ENCODE measurements around the gene MINK1.
"Not testable (repeated sequence)": the region's sequence is repeated elsewhere in the genome, so short reads cannot be mapped to it uniquely, and the experiment has no call there.

The MINK1 gene

GRCh38 chr17:4849011-4849536 is 15.9 kb downstream of the MINK1 start:
- no peak for DNase-seq

DNA sequence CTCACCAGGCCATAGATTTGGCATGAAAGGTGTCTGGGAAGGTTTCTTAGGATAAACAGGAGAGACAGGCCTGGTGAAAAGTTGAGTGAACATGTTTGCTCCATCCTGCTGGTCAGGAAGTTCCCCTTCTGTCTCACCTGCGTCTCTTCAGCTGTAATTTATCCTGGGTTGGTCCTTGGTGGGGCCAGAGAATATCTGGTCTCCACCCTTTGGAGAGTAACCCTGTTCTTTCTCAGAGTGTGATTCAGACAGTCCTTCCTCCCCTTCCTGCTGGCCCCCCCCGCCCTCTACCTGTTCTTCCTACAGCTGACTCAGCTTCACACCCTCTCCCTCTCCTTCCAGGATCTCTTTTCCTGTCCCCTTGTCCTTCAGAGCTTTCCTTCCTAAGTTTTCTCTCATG is 17.1 kb downstream of the MINK1 start:
- DNase-seq: no peak

GRCh38 chr17:4851084-4851483 is 17.9 kb downstream of the MINK1 start:
- no peak for DNase-seq

DNA sequence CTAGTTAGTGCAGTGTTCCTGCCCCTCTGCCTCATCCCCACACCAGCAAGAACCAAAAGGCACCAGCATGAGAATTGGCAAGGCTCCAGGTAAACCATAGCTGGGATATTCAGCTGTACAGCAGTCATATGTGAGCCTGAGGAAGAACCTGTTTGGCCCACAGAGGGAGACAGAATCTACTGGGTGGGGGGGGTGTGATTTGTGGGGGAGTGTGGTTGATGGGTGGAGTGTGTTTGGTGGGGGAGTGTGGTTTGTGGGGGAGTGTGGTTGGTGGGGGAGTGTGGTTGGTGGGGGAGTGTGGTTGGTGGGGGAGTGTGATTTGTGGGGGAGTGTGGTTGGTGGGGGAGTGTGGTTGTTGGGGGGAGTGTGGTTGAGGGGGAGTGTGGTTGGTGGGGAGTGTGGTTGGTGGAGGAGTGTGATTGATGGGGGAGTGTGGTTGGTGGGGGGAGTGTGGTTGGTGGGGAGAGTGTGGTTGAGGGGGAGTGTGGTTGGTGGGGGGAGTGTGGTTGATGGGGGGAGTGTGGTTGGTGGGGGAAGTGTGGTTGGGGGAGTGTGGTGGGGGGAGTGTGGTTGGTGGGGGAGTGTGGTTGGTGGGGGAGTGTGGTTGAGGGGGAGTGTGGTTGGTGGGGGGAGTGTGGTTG is 19.5 kb downstream of the MINK1 start:
- DNase-seq: peak in 3 of 5 experiments; percentile 16 to 46 (median 42)

- DNase-seq: peak in 1 of 5 experiments; percentile 35
These were observed 20.1 kb downstream of the MINK1 start for GRCh38 chr17:4853208-4853671.

GRCh38 chr17:4854111-4854681 is 21.1 kb downstream of the MINK1 start:
- DNase-seq: no peak

DNA sequence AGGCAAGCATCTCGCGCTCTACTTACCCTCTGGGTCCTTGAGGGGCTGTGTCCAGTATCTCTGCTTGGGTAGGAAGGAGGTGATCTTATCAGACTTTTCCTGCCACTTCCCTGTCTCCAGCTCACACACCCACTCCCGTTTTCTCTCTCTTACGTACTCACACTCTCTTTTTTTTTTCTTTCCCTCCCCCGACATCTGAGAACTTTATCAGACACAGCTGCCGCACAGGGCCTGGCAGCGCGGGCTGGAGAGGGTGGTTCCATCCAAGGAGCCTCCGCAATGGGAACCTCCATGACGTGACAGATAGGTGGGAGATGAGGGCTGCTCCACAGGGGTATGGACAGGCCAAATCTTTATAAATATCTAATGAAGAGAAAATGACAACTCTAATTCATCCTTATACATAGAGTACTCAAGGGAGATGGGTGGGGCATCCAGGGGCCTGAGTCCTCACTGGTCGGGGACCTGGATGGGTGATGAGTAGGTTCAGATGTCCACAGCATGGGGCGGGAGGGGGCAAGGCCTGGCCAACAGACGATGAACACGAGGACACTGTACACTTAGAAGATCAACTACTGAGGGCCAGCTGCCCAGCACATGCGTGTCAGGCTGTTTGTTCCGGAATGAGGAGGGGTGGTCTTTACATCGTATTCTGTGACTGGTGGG is 23.3 kb downstream of the MINK1 start:
- no peak for DNase-seq

DNA sequence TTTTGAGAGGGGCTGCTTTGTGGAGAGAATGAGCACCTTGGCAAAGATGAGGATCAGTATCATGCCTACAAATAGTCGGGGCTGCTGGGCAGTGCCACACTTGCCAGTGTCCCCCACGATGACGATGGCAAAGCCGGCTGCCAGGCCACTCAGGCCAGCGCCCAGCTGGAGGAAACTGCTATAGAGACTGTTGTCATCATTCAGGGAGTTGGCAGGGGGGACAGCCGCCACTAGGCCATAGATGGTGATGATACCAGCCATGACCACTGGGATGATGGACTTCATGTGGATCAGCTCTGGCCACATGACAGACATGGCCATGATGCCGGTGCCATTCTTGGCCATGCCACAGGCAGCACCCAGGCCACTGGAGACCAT is 23.8 kb downstream of the MINK1 start:
- no peak for DNase-seq

GRCh38 chr17:4857347-4857746 is 24.2 kb downstream of the MINK1 start:
- not testable (repeated sequence) for DNase-seq

DNA sequence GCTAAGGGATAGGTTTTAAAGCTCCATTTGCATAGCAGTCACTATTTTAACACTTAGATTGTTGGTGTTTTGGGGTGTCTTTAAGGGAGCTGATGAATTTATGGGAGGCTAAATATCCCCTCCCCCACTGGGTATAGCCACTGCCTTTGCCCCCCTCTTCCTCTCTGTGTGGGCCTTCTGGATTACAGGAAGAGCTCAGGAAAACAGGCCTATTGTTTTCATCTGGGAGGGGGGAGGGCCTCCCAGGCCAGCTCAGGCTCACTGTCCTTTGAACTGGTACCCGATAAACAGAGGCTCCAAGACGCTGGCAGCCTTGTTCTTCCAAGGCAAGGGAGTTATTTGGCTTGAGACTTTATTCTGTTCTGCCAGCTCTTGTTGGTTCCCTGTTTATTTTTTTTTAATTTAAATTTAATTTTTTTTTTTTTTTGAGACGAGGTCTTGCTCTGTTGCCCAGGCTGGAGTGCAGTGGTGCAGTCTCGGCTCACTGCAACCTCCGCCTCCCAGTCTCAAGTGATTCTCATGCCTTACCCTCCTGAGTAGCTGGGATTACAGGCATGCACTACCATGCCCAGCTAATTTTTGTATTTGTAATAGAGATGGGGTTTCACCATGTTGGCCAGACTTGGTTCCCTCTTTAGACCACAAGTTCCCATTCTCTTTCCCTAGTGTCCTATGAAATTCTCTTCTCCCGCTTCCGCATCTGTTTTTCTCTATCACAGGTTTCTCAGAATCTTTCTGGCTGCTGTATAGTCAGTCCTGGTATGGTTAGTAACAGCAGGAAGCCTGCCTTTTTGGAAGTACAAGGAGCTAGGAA is 25.1 kb downstream of the MINK1 start:
- DNase-seq: no peak

GRCh38 chr17:4858882-4859260 is 25.7 kb downstream of the MINK1 start:
- no peak for DNase-seq

- DNase-seq: no peak
These were observed 26.9 kb downstream of the MINK1 start for GRCh38 chr17:4859816-4860625.

GRCh38 chr17:4860651-4861050 is 27.5 kb downstream of the MINK1 start:
- no peak for DNase-seq

GRCh38 chr17:4861052-4861451 is 27.9 kb downstream of the MINK1 start:
- no peak for DNase-seq

GRCh38 chr17:4862720-4863119 is 29.6 kb downstream of the MINK1 start:
- DNase-seq: no peak

GRCh38 chr17:4863321-4863720 is 30.2 kb downstream of the MINK1 start:
- DNase-seq: no peak

DNA sequence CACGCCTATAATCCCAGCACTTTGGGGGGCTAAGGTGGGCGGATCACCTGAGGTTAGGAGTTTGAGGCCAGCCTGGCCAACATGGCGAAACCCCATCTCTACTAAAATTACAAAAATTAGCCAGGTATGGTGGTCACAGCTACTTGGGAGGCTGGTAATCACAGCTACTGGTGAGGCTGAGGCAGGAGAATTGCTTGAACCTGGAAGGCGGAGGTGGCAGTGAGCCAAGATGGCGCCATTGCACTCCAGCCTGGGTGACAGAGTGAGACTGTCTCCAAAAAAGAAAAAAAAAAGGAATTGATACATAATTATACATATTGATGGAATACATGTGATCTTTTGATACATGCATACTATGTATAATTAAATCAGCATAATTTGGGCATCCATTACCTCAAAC is 34.4 kb downstream of the MINK1 start:
- DNase-seq: not testable (repeated sequence)

DNA sequence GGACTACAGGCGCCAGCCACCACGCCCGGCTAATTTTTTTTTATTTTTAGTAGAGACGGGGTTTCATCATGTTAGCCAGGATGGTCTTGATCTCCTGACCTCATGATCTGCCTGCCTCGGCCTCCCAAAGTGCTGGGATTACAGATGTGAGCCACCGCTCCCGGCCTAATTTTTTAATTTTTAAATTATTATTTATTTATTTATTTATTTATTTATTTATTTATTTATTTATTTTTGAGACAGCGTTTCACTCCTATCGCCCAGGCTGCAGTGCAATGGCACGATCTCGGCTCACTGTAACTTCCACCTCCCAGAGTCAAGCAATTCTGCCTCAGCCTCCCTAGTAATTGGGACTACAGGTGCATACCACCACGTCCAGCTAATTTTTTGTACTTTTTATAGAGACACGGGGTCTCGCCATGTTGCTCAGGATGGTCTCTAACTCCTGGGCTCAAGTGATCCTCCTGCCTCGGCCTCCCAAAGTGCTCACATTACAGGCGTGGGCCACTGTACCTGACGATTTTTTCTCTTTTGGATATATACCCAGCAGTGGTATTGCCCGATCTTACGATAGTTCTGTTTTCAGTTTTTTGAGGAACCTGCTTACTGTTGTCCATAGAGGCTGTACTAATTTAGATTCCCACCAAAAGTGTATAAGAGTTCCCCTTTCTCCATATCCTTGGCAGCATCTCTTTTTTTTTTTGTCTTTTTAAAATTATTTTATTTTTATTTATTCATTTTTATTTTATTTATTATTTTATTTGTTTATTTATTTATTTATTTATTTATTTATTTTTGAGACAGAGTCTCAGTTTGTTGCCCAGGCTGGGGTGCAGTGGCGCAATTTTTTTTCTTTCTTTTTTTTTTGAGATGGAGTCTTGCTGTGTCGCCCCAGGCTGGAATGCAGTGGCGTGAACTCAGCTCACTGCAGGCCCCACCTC is 36.2 kb downstream of the MINK1 start:
- DNase-seq: not testable (repeated sequence)

DNA sequence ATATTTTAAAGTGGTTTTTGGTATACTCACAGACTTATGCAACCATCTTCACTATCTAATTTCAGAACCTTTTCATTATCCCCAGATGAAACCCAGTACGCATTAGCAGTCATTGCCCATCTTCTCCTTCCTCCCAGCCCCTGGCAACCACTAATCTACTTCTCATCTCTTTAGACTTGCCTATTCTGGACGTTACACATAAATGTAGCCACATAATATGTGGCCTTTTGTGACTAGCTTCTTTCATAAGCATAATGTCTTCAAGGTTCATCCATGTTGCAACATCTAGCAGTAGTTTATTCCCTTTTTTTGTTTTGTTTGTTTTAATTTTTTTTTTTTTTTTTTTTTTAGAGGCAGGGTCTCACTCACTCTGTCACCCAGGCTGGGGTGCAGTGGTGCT is 37.7 kb downstream of the MINK1 start:
- DNase-seq: no peak

GRCh38 chr17:4872786-4873185 is 39.6 kb downstream of the MINK1 start:
- DNase-seq: no peak

- no peak for DNase-seq
These were observed 43.9 kb downstream of the MINK1 start for GRCh38 chr17:4877089-4877488.
